Activated naive CD8-positive, alpha-beta T cell treated with anti-CD3 and anti-CD28 coated beads, Interleukin-2, amount 10 ng/mL, durations not matched to agents 7 days and 5 days (primary cell): ENCODE measurements around the gene SERP2. TPM values are rescaled to one million over a fixed set of nuclear protein-coding genes. Genes with fewer than 3 reads are reported as not detected.

ENCODE experiments used
- ATAC-seq: fragments of 150-1000 bp; cut with Tn5 transposase; one replicate; pipeline ENCODE4 v1.10.0; 2021; ENCODE audit warnings: low read depth, moderate library complexity
- POLR2A ChIA-PET: fragments of 350-600 bp; sonication (Branson Sonifier 250); formaldehyde crosslinking; loops from one replicate; lab custom pipeline; 2021; ENCODE audit warnings: antibody characterized with exemption; lab: Charles Lee
- DNase-seq: peaks from one replicate; pipeline ENCODE4 v3.0.0; 2021
- H3K27ac Mint-ChIP-seq: one replicate; pipeline ENCODE4 v1.8.0; 2022; ENCODE audit warnings: mild to moderate bottlenecking, mixed read lengths
- H3K27me3 Mint-ChIP-seq: one replicate; pipeline ENCODE4 v1.8.0; 2022; ENCODE audit warnings: mild to moderate bottlenecking, moderate library complexity, mixed read lengths
- H3K36me3 Mint-ChIP-seq: one replicate; pipeline ENCODE4 v1.8.0; 2021; ENCODE audit warnings: mild to moderate bottlenecking, mixed read lengths
- H3K4me1 Mint-ChIP-seq: one replicate; pipeline ENCODE4 v1.8.0; 2021; ENCODE audit warnings: mixed read lengths
- H3K4me3 Mint-ChIP-seq: one replicate; pipeline ENCODE4 v1.8.0; 2022; ENCODE audit warnings: mild to moderate bottlenecking, moderate library complexity, mixed read lengths
- H3K9me3 Mint-ChIP-seq: one replicate; pipeline ENCODE4 v1.8.0; 2021; ENCODE audit warnings: mixed read lengths
- total RNA-seq, 2 experiments: library from RNA; stranded (reverse); gene quantifications; one replicate each; pipeline ENCODE4 v1.2.3, GENCODE V29; 2021

Gene SERP2
- total RNA-seq, 2 experiments from 2014 or later, result 0.54 TPM; not detected in 1

DNA sequence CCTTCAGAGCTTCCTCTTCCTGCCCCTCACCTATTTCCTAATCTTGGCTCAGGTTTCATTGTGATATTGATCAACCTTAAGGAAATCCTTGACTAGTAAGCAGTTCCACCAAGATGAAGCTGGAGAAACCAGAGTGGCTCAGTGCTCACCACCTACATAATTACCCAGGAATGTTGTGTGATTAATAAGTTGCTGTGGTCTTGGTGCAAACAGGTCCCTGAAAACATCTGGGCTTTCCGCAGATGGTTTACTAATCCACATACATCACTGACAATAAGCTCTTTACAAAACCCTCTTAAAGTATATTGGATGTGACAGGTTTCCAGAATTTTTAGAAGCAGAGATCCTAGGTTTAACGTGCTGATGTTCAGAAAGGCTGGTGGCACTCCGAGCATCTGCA is 8.6 kb upstream of the SERP2 start:
- H3K4me3 Mint-ChIP-seq, result no peak overlapping the region
- POLR2A ChIA-PET, result no interaction called here
- H3K27me3 Mint-ChIP-seq, result peaks cover 10% of the 10 kb centered on the region
- no peak for DNase-seq
- ATAC-seq, result no peak
- H3K9me3 Mint-ChIP-seq, result no peaks in the 10 kb centered on the region
- no peaks in the 10 kb centered on the region for H3K36me3 Mint-ChIP-seq
- no peaks in the 10 kb centered on the region for H3K4me1 Mint-ChIP-seq
- no peak overlapping the region for H3K27ac Mint-ChIP-seq

DNA sequence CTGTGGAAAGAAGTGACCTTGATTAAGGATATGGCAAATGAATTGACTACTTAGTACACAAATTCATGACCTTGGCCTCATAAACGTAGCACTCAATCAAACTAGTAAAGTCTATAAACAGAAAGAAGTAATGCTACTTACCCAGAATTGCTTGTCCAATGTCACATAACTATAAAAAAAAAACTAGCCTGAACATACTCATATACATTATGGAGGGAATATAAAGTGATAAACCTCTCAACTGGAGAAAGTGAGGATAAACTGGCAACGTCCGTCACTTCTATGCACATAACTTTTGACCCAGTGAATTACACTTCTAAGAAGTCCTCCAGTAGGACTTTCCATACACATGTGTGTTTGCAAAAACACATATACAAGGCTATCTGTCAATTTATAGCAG is 7.7 kb upstream of the SERP2 start:
- no peak overlapping the region for H3K4me3 Mint-ChIP-seq
- no peak overlapping the region for H3K27ac Mint-ChIP-seq
- H3K27me3 Mint-ChIP-seq, result peaks cover 15% of the 10 kb centered on the region
- no peak for ATAC-seq
- no peaks in the 10 kb centered on the region for H3K4me1 Mint-ChIP-seq
- no peak for DNase-seq
- no peaks in the 10 kb centered on the region for H3K36me3 Mint-ChIP-seq
- POLR2A ChIA-PET, result no interaction called here
- H3K9me3 Mint-ChIP-seq, result no peaks in the 10 kb centered on the region

DNA sequence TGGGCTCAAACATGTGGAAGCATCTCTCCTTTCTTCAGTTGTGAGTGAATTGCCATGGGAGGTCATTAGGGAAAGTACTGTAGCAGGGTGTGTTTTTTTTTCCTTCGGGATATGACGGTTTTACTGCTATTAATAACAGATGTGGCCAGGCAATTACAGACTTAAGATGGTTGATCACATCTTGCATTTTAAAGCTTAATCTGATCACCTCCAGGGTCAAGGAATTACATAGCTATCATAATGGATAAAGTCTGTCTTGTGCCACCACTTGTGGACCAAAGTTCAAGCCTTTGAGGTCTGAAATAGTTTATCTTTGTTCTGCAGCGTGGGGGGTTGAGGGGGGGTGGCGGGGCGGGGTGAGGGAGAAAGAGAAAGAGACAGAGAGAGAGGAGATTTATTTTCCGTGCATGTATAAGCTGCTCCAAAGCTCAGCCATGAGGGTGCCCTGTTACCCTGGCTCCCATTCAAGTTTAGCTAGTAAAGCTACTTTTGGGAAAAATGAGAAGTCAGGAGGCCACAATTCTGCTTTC is 5.5 kb upstream of the SERP2 start:
- Mint-ChIP-seq H3K4me1 (no peaks in the 10 kb centered on the region), H3K27me3 (peaks cover 22% of the 10 kb centered on the region), H3K9me3 (no peaks in the 10 kb centered on the region), H3K36me3 (no peaks in the 10 kb centered on the region), H3K4me3 (no peak overlapping the region), H3K27ac (no peak overlapping the region)
- DNase-seq (no peak), ATAC-seq (no peak)
- POLR2A ChIA-PET, result no interaction called here

DNA sequence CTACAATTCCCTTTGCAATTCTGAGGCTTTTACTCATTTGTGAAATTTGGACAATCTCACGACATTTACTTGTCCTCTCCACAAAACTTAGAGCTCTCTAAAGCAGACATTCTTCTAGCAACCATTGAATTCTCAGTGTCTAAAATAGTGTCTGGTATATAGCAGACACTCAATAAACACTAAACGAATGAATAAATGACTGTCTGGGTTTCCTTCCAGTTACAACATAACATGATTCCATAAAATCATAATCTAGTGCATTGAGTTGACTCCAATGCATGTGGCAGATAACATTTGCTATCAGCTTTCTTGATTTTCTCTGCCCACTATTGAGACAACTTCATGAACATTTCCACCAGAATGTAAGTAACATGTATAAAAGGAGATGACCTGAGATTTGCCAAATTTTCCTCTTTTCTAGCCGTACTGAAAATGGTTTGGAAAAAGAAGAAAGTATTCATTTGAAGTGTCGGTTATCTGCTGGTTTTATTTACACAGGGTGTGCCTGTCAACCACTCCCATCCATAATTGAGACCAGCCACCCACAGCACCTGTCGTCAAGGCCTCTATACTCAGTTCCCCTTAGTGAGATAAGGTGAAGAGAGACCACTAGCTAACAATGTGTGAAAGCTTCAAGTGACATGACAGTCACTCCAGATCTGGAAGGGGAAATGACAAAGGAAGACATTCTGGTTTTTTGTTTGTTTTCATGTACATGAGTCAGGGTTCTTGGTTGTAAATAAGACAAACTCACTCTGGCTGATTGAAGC is 4.8 kb upstream of the SERP2 start:
- Mint-ChIP-seq H3K36me3 (no peaks in the 10 kb centered on the region), H3K9me3 (no peaks in the 10 kb centered on the region), H3K27me3 (peaks cover 22% of the 10 kb centered on the region), H3K27ac (no peak overlapping the region), H3K4me1 (no peaks in the 10 kb centered on the region), H3K4me3 (no peak overlapping the region)
- DNase-seq (no peak), ATAC-seq (no peak)
- POLR2A ChIA-PET, result no interaction called here

DNA sequence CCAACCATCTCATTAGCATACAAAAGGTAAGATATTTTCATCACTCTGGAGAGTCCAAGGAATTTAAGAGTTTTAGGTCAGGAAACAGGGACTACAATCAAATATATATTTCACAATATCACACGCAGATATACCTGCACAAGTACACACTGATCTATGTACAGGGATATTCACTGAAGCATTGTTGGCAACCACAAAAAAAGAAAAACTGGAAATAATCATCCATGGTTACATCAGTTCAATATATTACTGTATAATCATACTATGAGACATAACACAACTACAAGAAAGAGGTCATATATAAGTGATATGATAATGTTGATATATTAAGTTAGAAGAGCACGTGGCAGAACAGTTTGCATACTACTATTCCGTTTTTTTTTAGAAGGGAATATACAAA is 2.2 kb upstream of the SERP2 start:
- Mint-ChIP-seq H3K27ac (no peak overlapping the region), H3K27me3 (peaks cover 32% of the 10 kb centered on the region), H3K9me3 (no peaks in the 10 kb centered on the region), H3K4me3 (no peak overlapping the region), H3K36me3 (no peaks in the 10 kb centered on the region), H3K4me1 (peaks cover 4% of the 10 kb centered on the region)
- DNase-seq, result no peak
- POLR2A ChIA-PET, result no interaction called here
- no peak for ATAC-seq

DNA sequence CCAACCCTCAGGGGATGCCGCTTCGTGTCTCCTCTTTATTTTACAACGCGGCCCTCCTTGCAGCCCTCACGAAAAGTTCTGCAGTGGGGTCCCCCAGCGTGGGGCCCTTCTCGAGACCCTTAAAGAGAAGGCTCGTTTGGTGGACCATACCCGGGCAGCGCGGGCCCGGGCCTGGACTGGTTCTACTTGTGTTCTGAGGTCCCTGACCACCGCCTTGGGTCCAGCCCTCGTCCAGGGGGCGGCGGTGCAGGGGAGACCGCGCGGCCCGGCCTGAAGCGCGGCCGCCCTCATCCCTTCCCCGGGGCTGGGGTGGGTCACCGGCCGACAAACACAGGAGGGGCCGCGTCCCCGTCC is 400 bp upstream of the SERP2 start:
- ATAC-seq (no peak), DNase-seq (no peak)
- POLR2A ChIA-PET, result no interaction called here
- Mint-ChIP-seq H3K27me3 (peaks cover 45% of the 10 kb centered on the region), H3K36me3 (no peaks in the 10 kb centered on the region), H3K27ac (no peak overlapping the region), H3K9me3 (no peaks in the 10 kb centered on the region), H3K4me1 (peaks cover 4% of the 10 kb centered on the region), H3K4me3 (no peak overlapping the region)

DNA sequence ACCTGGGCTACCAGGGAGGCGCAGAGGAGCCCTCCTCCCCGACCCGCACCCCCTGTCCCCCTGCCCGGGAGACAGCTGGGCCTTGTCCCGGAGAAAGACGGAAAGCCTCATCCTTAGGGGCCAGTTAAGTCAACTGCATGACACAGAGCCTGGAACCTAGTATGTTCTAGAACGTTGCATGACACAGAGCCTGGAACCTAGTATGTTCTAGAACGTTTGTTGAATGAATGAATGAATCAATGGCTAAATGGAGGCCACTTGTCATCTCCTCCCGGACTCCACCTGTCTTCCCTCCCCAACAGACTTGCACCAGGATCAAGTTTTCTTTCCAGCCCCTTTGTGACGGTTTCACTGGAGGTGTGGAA is 706 bp downstream of the SERP2 start:
- Mint-ChIP-seq H3K4me3 (peak overlapping the region; percentile 52), H3K27ac (no peak overlapping the region), H3K36me3 (no peaks in the 10 kb centered on the region), H3K9me3 (no peaks in the 10 kb centered on the region), H3K4me1 (peaks cover 4% of the 10 kb centered on the region), H3K27me3 (peaks cover 45% of the 10 kb centered on the region)
- ATAC-seq (no peak), DNase-seq (no peak)
- POLR2A ChIA-PET, result no interaction called here

DNA sequence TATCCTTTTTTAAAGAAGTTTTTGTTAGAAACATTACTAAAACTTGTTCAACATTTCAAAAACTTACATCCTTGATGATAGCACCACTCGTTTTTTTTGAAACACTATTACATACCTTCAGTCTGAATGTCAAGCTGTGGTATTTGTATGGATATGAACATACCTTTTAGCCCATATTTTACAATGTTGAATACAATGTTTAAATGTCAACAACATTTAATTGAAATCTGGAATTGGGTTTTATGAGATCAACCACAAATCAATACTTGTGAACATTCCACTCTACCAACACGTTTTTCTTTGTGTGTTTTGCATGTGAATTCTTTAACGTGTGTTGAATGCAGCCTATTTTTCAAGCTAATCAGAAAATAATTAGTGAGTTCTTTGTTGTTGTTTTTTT is 4.7 kb downstream of the SERP2 start:
- H3K4me1 Mint-ChIP-seq, result peaks cover 4% of the 10 kb centered on the region
- POLR2A ChIA-PET, result no interaction called here
- DNase-seq (no peak), ATAC-seq (no peak)
- H3K4me3 Mint-ChIP-seq, result no peak overlapping the region
- peaks cover 29% of the 10 kb centered on the region for H3K27me3 Mint-ChIP-seq
- no peaks in the 10 kb centered on the region for H3K36me3 Mint-ChIP-seq
- H3K27ac Mint-ChIP-seq, result no peak overlapping the region
- no peaks in the 10 kb centered on the region for H3K9me3 Mint-ChIP-seq

DNA sequence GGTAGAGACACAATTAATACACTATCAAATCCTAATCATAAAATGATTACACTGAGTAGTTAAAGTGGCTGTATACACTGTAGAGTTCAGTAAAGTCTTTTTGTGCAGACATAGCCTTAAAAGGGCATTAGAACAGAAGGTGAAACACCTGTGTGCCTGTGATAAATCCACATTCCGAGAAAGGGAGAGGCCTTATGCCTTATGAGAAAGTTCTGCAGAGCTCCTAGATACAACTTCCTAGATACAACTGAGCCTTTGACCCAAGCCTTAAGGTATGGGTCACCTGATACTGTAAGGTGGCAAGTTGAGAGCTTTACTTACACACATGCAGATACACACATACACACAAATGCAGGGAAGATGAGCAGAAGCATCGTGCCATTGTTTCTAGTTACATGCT is 6.3 kb downstream of the SERP2 start:
- no peaks in the 10 kb centered on the region for H3K36me3 Mint-ChIP-seq
- DNase-seq, result no peak
- H3K4me3 Mint-ChIP-seq, result no peak overlapping the region
- H3K27ac Mint-ChIP-seq, result no peak overlapping the region
- H3K4me1 Mint-ChIP-seq, result no peaks in the 10 kb centered on the region
- POLR2A ChIA-PET, result interaction anchor here (0.6 kb wide), 1 partner anchor 22 kb away, joined by 3 read pairs; no protein-coding TSS in a partner anchor
- peaks cover 23% of the 10 kb centered on the region for H3K27me3 Mint-ChIP-seq
- ATAC-seq, result no peak
- no peaks in the 10 kb centered on the region for H3K9me3 Mint-ChIP-seq

DNA sequence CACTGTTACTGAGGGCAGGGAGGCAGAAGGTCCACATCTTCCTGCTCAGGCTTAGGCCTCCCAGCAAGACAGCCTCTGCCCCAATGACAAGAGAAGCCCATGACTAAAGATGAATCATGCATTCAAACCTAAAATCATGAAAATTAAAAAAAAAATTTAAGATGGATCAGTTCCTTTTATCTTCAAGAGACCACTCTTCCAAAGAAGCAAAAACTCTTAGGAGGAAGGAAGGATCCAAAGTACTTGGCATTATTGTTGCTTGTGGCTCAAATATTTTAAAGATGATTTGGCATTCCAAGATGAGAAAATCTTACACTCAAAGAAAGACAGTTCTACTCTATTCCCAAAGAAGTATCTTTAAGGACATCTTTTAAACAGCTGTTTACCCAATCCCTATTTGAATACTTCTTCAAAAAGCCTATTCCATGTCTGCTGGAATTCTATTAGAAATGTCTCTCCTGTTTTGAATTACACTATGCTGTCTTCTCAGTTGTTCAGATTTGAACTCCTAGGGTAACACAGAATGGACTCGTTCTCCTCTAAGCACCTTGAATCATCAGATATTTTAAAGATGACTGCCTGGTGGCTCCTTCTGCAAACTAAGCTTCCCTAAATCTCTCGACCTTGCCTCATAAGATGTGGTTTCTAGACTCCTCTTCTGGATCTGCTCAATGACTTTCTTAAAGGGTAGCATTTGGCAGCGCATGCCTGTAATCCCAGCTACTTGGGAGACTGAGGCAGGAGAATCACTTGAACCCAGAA is 7.0 kb downstream of the SERP2 start:
- ATAC-seq (no peak), DNase-seq (no peak)
- no peaks in the 10 kb centered on the region for H3K4me1 Mint-ChIP-seq
- no peaks in the 10 kb centered on the region for H3K36me3 Mint-ChIP-seq
- H3K9me3 Mint-ChIP-seq, result no peaks in the 10 kb centered on the region
- POLR2A ChIA-PET, result interaction anchor here (0.6 kb wide), 1 partner anchor 23 kb away, joined by 3 read pairs; no protein-coding TSS in a partner anchor
- H3K27me3 Mint-ChIP-seq, result peaks cover 17% of the 10 kb centered on the region
- no peak overlapping the region for H3K27ac Mint-ChIP-seq
- H3K4me3 Mint-ChIP-seq, result no peak overlapping the region

DNA sequence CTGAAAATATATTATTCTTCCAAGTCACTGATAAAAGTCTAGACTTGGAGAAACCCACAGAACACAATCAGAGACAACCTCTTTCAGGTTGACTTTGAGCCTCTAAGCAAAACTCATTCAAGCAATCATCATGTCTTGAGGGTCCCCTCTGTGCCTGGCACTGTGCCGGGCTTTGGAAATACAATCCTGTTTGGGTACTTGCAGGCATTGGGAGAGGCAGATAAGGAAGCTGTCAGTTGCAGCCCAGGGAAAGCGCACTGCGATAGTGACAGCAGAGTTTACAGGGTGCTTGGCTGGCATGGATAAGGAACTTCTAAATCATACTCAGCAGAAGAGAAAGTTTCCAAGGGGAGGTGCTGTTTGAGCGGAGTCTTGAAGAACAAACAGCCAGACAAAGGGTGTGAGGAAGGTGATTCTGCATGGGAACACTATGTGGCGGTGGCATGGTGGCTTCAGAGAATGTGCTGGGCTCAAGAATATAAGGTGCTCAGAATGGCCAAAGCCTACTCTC is 9.1 kb downstream of the SERP2 start:
- Mint-ChIP-seq H3K36me3 (no peaks in the 10 kb centered on the region), H3K27ac (no peak overlapping the region), H3K4me3 (no peak overlapping the region), H3K4me1 (no peaks in the 10 kb centered on the region), H3K27me3 (peaks cover 4% of the 10 kb centered on the region), H3K9me3 (no peaks in the 10 kb centered on the region)
- no peak for ATAC-seq
- DNase-seq, result no peak
- POLR2A ChIA-PET, result no interaction called here

DNA sequence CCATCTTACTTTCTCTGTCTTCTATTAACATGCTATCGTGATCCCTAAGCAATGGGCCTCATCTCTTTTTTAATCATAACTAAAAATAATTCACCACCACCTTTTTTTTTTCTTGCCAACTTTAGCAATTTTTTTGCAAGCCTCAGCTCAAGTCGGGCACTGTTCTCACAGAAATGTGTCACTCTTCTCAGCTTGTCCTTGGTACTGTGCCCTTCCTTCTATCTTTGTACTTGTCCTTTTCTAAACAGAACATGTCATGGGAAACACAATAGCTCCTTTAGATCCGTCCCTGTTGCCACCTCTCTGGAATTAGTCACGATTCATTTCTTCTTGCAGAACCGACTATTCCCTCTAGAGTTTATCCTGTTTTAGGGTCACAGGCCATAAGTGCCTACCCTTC is 10.3 kb downstream of the SERP2 start:
- ATAC-seq (no peak), DNase-seq (no peak)
- Mint-ChIP-seq H3K4me3 (no peak overlapping the region), H3K4me1 (peaks cover 2% of the 10 kb centered on the region), H3K36me3 (no peaks in the 10 kb centered on the region), H3K9me3 (no peaks in the 10 kb centered on the region), H3K27ac (no peak overlapping the region), H3K27me3 (no peaks in the 10 kb centered on the region)
- POLR2A ChIA-PET, result no interaction called here

DNA sequence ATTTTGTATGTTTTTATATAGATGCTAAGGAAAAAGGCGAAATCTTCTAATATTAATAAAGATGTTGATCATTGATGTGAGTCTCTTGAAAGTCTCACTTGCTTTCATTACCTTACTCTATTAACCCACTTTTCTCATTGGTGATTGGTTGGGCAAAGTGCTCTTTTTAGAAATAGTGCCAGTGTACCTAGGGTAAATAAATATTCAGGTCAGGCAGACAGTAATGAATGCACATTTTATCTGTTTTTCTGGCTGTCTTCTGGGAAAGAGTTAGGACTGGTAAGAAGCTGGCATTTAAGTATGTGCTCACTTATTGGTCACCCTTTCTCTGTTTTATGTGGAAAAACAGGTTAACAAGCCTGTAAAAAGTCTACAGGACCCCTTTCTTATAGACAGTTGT is 11.2 kb downstream of the SERP2 start:
- no peak for ATAC-seq
- H3K4me3 Mint-ChIP-seq, result no peak overlapping the region
- H3K9me3 Mint-ChIP-seq, result no peaks in the 10 kb centered on the region
- no peak overlapping the region for H3K27ac Mint-ChIP-seq
- no peak for DNase-seq
- H3K36me3 Mint-ChIP-seq, result no peaks in the 10 kb centered on the region
- POLR2A ChIA-PET, result no interaction called here
- peaks cover 2% of the 10 kb centered on the region for H3K4me1 Mint-ChIP-seq
- no peaks in the 10 kb centered on the region for H3K27me3 Mint-ChIP-seq

DNA sequence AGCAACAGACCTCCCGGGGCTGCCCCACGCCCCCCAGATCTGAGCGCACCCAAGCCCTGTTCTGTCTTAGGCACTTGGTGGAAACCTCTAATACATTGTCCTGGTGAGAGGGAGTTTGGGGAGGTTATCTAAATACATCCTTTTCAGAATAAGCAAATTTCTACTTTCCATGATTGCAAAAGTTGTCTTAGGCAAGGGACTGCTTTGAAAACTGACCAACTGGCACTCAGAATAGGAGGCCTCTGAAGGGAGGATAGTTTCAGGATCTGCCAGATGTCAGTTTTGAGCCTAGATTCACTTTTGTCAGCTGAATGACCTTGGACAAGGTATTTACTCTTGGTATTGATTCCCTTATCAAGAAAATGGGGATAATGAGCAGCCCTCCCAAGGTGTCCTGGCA is 11.8 kb downstream of the SERP2 start:
- DNase-seq, result no peak
- POLR2A ChIA-PET, result no interaction called here
- no peak for ATAC-seq
- H3K27me3 Mint-ChIP-seq, result no peaks in the 10 kb centered on the region
- H3K36me3 Mint-ChIP-seq, result no peaks in the 10 kb centered on the region
- H3K27ac Mint-ChIP-seq, result no peak overlapping the region
- no peaks in the 10 kb centered on the region for H3K9me3 Mint-ChIP-seq
- H3K4me1 Mint-ChIP-seq, result peaks cover 2% of the 10 kb centered on the region
- H3K4me3 Mint-ChIP-seq, result no peak overlapping the region
